HEK293T (cell line): ENCODE measurements around the gene WDTC1.

Experiments
- CTCF ChIA-PET: fragments of 350-600 bp; formaldehyde crosslinking; extraction: SDS; loops from one replicate; lab custom pipeline; 2021; ENCODE audit warnings: antibody characterized with exemption, inconsistent platforms; lab: Yijun Ruan, JAX
- POLR2A ChIA-PET: fragments of 350-600 bp; formaldehyde crosslinking; extraction: SDS; loops from one replicate; lab custom pipeline; 2020; ENCODE audit warnings: antibody characterized with exemption, inconsistent platforms; lab: Yijun Ruan, JAX
- DNase-seq: peaks from one replicate; pipeline ENCODE4 v3.0.0; 2012; ENCODE audit warnings: mixed read lengths; ENCODE audit errors: extremely low spot score
- ARNT ChIP-seq: fragments of 450-650 bp; IDR thresholded peaks from 2 replicates; pipeline ENCODE4 v1.6.1; 2017; ENCODE audit warnings: mild to moderate bottlenecking
- BHLHE40 ChIP-seq: fragments of 450-650 bp; IDR thresholded peaks from 2 replicates; pipeline ENCODE4 v1.6.1; 2016; ENCODE audit warnings: mild to moderate bottlenecking, moderate library complexity, borderline replicate concordance
- FOXM1 ChIP-seq: fragments of 450-650 bp; IDR thresholded peaks from 2 replicates; pipeline ENCODE4 v1.6.1; 2017; ENCODE audit warnings: mild to moderate bottlenecking, borderline replicate concordance
- HDGF ChIP-seq: fragments of 450-650 bp; IDR thresholded peaks from 2 replicates; pipeline ENCODE4 v1.6.1; 2017; ENCODE audit warnings: antibody characterized with exemption, borderline replicate concordance
- L3MBTL2 ChIP-seq: fragments of 450-650 bp; conservative IDR thresholded peaks from 2 replicates; pipeline ENCODE4 v1.6.1; 2016; ENCODE audit warnings: mild to moderate bottlenecking
- LEF1 ChIP-seq: fragments of 450-650 bp; IDR thresholded peaks from 2 replicates; pipeline ENCODE4 v1.6.1; 2017; ENCODE audit warnings: mild to moderate bottlenecking, borderline replicate concordance
- NFRKB ChIP-seq: fragments of 450-650 bp; IDR thresholded peaks from 2 replicates; pipeline ENCODE4 v1.6.1; 2016; ENCODE audit warnings: mild to moderate bottlenecking, moderate library complexity
- SUZ12 ChIP-seq: fragments of 450-650 bp; IDR thresholded peaks from 2 replicates; pipeline ENCODE4 v1.6.1; 2016; ENCODE audit warnings: mild to moderate bottlenecking
- TF ChIP-seq, protein P1 (sequence below): fragments of 450-650 bp; IDR thresholded peaks from 2 replicates; pipeline ENCODE4 v1.6.1; 2016

WDTC1 gene

DNA sequence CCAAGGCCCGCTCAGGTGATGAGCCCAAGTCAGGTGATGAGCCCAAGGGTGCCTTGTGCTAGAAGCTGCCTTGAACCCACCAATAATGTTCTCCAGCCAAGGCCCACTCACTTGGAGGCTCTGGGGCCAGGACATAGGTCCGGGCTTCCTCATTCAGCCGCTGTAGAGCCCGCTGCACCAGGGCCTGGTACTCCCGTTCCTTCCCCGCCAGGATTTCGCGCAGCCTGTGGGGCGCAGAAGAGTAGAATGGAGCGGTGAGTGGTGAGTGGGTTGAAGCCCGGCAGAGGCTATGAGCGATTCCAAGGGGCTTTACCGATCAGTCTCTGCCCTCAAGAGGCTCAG, 121.8 kb downstream of the WDTC1 start:
- TF ChIP-seq SUZ12 (no peak), LEF1 (no peak)
- TF ChIP-seq, protein P1, sequence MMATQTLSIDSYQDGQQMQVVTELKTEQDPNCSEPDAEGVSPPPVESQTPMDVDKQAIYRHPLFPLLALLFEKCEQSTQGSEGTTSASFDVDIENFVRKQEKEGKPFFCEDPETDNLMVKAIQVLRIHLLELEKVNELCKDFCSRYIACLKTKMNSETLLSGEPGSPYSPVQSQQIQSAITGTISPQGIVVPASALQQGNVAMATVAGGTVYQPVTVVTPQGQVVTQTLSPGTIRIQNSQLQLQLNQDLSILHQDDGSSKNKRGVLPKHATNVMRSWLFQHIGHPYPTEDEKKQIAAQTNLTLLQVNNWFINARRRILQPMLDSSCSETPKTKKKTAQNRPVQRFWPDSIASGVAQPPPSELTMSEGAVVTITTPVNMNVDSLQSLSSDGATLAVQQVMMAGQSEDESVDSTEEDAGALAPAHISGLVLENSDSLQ: no peak
- no peak for DNase-seq
- CTCF ChIA-PET: interaction anchor here (0.7 to 2.2 kb wide), 3 partner anchors 11 to 13 kb away, joined by 3 to 25 read pairs (median 3); partner anchors contain the start of gene MAP3K6
- POLR2A ChIA-PET: interaction anchor here (1.7 kb wide), 1 partner anchor 10 kb away, joined by 18 read pairs; the partner anchor contains the start of gene MAP3K6

DNA sequence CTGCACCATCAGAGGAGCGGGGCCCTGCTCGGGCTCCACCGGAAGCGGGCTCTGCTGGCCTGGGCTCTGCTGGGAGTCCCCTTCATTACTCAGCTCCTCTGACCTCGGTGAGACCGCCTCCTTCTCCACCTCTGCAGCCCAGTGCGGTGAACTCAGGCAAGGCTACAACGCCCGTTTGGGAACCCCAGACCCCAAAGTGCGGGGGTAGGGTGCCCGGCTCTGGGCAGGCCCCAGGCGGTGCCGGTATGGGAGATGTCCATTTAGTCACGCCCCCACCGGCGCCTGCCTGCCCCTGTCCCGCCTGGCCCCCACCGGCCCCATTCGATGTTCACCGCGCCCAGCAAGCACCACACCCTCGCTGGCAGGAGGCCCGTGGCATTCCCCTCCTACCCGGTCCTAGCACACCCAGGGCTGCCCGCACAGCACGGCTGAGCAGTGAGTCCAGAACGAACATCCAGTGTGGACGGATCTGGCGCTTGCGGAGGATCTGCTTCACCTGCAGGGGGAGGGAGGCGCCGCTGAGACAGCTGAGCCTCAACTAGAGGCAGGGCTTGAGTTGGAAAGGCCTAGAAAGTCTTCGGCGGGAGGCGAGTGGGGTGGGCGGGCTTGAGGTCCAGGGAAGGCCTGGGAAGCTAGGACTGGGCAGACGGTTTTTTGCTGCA, 122.3 kb downstream of the WDTC1 start:
- no peak for DNase-seq
- no peak for TF ChIP-seq BHLHE40
- no peak for TF ChIP-seq ARNT
- TF ChIP-seq LEF1: no peak
- no peak for TF ChIP-seq L3MBTL2
- no peak for TF ChIP-seq NFRKB
- POLR2A ChIA-PET: interaction anchor here (1.7 kb wide), 1 partner anchor 9 kb away, joined by 18 read pairs; the partner anchor contains the start of gene MAP3K6
- CTCF ChIA-PET: interaction anchor here (0.5 to 2.2 kb wide), 13 partner anchors 9 to 544 kb away, joined by 3 to 25 read pairs (median 5); partner anchors contain the start of genes GPR3, MAP3K6 and SYTL1

DNA sequence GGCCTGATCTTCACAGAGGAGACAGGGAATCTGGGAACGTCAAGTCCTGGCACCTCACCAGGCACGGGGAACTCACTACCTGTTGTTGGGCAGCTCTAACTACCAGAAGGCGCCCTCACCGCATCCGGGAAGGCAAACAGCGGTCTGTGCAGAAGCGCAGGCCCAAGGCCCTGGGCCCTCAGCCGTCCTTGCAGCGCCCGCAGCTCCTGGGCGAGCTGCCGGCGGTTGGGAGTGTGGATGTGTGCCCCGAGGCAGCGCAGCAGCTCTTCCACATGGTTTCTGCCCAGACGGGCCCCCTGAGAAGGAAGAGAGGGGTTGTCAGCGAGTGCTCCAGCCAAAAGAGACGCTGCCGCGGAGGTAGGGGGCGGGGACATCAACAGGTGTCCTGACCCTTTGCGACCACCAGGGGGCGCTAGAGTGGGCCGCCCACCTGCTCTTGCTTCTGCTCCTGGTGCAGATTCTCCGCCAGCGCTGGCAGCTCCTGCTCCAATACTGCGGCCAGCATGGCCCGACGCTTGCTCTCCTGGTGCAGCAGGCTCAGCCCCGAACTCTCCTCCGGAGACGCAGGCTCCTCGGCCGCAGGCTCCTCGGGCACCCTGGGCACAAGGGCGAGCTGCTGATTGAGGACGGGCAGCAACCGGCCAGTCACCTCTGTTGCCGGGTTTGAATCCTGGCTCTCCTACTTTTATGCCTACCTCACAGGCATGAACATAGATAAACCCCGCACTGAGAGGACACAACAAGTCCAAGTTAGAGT, 123.0 kb downstream of the WDTC1 start:
- peak; percentile 91 for DNase-seq
- ChIA-PET CTCF (interaction anchor here (0.5 to 2.2 kb wide), 13 partner anchors 8 to 543 kb away, joined by 3 to 25 read pairs (median 5); partner anchors contain the start of genes GPR3, MAP3K6 and SYTL1), POLR2A (interaction anchor here (1.7 kb wide), 1 partner anchor 9 kb away, joined by 18 read pairs; the partner anchor contains the start of gene MAP3K6)

More for the DNA sequence above, 123.0 kb downstream of the WDTC1 start:
- TF ChIP-seq, protein P1: no peak
- TF ChIP-seq HDGF (no peak), FOXM1 (no peak), BHLHE40 (no peak)
